ENCODE data around the gene KCNK10. TPM values are rescaled to one million over a fixed set of nuclear protein-coding genes. Genes with fewer than 3 reads are reported as not detected.

KCNK10 gene
- total RNA-seq, 2 donors from 2014 or later, result not detected

DNA sequence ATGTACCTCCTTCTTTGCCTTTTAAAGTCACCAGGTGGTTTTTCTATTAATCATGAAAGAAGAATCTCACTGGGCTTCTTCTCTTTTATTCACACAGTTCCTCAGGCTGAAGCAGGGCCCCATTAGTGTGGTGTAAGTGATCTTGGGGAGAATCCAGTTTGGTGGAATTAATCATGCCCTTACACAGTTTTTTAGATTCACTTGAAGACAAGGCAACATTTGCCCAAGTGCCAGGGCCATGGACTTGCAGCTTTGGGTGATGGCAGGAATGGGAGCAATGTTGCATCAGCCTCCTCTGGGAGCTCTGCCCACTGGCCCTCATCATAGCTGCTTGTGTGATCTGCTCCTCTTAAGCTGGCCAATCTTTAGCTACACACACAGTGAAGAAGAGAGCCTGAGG lies 33.8 kb downstream of the KCNK10 start:
- ATAC-seq (ENCODE audit: insufficient number of reproducible peaks, low FRiP score, low read depth) (no peak), DNase-seq (ENCODE audit: low spot score) (no peak)
- Histone ChIP-seq H3K36me3 (no peaks in the 10 kb centered on the region), H3K4me1 (ENCODE audit: control insufficient read depth in 1 of 2, low read depth in 2 of 2) (no peaks in the 10 kb centered on the region), H3K27ac (no peak overlapping the region), H3K27me3 (replicated peaks; ENCODE audit: insufficient read depth) (no peaks in the 10 kb centered on the region), H3K9me3 (no peaks in the 10 kb centered on the region), H3K4me3 (no peak overlapping the region)
- no peak for TF ChIP-seq CTCF (IDR thresholded peaks at IDR 0.05)

GRCh38 chr14:88286309-88286708 lies 36.8 kb downstream of the KCNK10 start:
- Histone ChIP-seq H3K27me3 (replicated peaks; ENCODE audit: insufficient read depth) (no peaks in the 10 kb centered on the region), H3K27ac (no peak overlapping the region), H3K9me3 (no peaks in the 10 kb centered on the region), H3K36me3 (no peaks in the 10 kb centered on the region), H3K4me1 (ENCODE audit: control insufficient read depth in 1 of 2, low read depth in 2 of 2) (no peaks in the 10 kb centered on the region), H3K4me3 (no peak overlapping the region)
- no peak for TF ChIP-seq CTCF (IDR thresholded peaks at IDR 0.05)
- ATAC-seq (ENCODE audit: insufficient number of reproducible peaks, low FRiP score, low read depth), result no peak
- DNase-seq (ENCODE audit: low spot score), result no peak

- Histone ChIP-seq H3K4me1 (ENCODE audit: control insufficient read depth in 1 of 2, low read depth in 2 of 2) (no peaks in the 10 kb centered on the region), H3K27me3 (replicated peaks; ENCODE audit: insufficient read depth) (no peaks in the 10 kb centered on the region), H3K4me3 (no peak overlapping the region), H3K36me3 (no peaks in the 10 kb centered on the region), H3K9me3 (no peaks in the 10 kb centered on the region), H3K27ac (no peak overlapping the region)
- no peak for TF ChIP-seq CTCF (IDR thresholded peaks at IDR 0.05)
- ATAC-seq (ENCODE audit: insufficient number of reproducible peaks, low FRiP score, low read depth), result no peak
- no peak for DNase-seq (ENCODE audit: low spot score)
Measured at GRCh38 chr14:88281447-88281846, 41.6 kb downstream of the KCNK10 start.

- no peaks in the 10 kb centered on the region for H3K4me1 ChIP-seq (ENCODE audit: control insufficient read depth in 1 of 2, low read depth in 2 of 2)
- TF ChIP-seq CTCF (IDR thresholded peaks at IDR 0.05), result no peak
- H3K36me3 ChIP-seq, result no peaks in the 10 kb centered on the region
- no peak overlapping the region for H3K27ac ChIP-seq
- DNase-seq (ENCODE audit: low spot score) (no peak), ATAC-seq (ENCODE audit: insufficient number of reproducible peaks, low FRiP score, low read depth) (no peak)
- H3K27me3 ChIP-seq (replicated peaks; ENCODE audit: insufficient read depth), result no peaks in the 10 kb centered on the region
- H3K9me3 ChIP-seq, result no peaks in the 10 kb centered on the region
- H3K4me3 ChIP-seq, result no peak overlapping the region
Measured at GRCh38 chr14:88276923-88277596, 46.0 kb downstream of the KCNK10 start.

GRCh38 chr14:88272390-88273269 lies 50.4 kb downstream of the KCNK10 start:
- DNase-seq (ENCODE audit: low spot score), result no peak
- Histone ChIP-seq H3K27me3 (replicated peaks; ENCODE audit: insufficient read depth) (no peaks in the 10 kb centered on the region), H3K36me3 (no peaks in the 10 kb centered on the region), H3K4me1 (ENCODE audit: control insufficient read depth in 1 of 2, low read depth in 2 of 2) (no peaks in the 10 kb centered on the region), H3K27ac (no peak overlapping the region), H3K4me3 (no peak overlapping the region), H3K9me3 (no peaks in the 10 kb centered on the region)
- ATAC-seq (ENCODE audit: insufficient number of reproducible peaks, low FRiP score, low read depth), result no peak
- TF ChIP-seq CTCF (IDR thresholded peaks at IDR 0.05), result no peak
